ENCODE results near the gene PRR33.

DNA sequence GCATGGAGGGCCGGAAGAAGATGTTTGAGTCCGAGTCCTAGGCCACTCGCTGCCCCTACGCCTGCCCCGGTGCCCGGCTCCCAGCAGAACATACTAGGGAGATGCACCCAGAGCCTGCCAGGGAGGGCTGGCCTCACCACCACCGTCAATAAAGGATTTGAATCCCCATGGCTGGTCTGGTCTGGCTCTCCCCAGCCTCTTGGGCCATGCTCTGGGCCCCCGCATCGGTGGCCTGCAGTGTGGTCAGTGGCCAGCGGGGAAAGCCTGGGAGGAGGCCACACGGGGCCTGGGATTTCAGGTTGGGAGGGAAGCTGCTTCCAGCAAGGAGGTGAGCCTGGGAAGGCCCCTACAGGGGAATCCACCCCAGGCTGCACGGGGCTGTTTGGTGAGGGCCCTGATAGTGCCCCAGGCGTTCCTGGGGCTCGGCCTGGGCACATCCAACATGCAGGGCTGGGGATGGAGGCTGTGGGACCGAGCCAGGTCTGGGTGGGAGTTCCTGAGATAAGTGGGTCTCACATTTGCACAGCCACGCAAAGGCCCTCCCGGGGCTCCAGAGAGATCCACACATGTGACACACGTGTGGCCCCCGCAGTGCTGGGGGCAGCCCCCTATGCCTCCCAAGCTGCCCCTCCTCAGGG lies 50.1 kb downstream of the PRR33 start:
- TF ChIP-seq SUZ12 (IDR thresholded peaks at IDR 0.05; ENCODE audit: extremely low read depth, insufficient read depth, insufficient read length), result no peak
- TF ChIP-seq YY1 (IDR thresholded peaks at IDR 0.05; ENCODE audit: insufficient read depth, insufficient read length), result no peak
- no peak for TF ChIP-seq ZNF274 (IDR thresholded peaks at IDR 0.05; ENCODE audit: low read depth, low read length)
